Stimulated activated naive CD4-positive, alpha-beta T cell treated with Interleukin-2 at 50 U/mL for 16 hours (primary cell): ENCODE data around the gene HAL.
"Not testable (repeated sequence)": the region's sequence is repeated elsewhere in the genome, so short reads cannot be mapped to it uniquely, and the experiment has no call there.

ENCODE experiments used
- DNase-seq: peaks from one replicate; lab custom pipeline; 2025; lab: John Stamatoyannopoulos, UW

HAL gene

GRCh38 chr12:95975491-95975890, 20.7 kb downstream of the HAL start:
- DNase-seq, result no peak

- DNase-seq, result no peak
Measured at GRCh38 chr12:95974358-95974757, 21.8 kb downstream of the HAL start.

- no peak for DNase-seq
Measured at GRCh38 chr12:95972832-95973456, 23.2 kb downstream of the HAL start.

GRCh38 chr12:95970905-95971304, 25.2 kb downstream of the HAL start:
- DNase-seq, result no peak

- DNase-seq, result not testable (repeated sequence)
Measured at GRCh38 chr12:95969116-95969515, 27.0 kb downstream of the HAL start.

- no peak for DNase-seq
Measured at GRCh38 chr12:95967301-95967700, 28.8 kb downstream of the HAL start.

- DNase-seq, result no peak
Measured at GRCh38 chr12:95966287-95966870, 29.8 kb downstream of the HAL start.

- DNase-seq, result no peak
Measured at GRCh38 chr12:95963096-95963495, 33.0 kb downstream of the HAL start.

GRCh38 chr12:95962222-95962621, 33.9 kb downstream of the HAL start:
- DNase-seq, result no peak

GRCh38 chr12:95960241-95960640, 35.9 kb downstream of the HAL start:
- no peak for DNase-seq

- no peak for DNase-seq
Measured at GRCh38 chr12:95959107-95959506, 37.0 kb downstream of the HAL start.

GRCh38 chr12:95956557-95957145, 39.5 kb downstream of the HAL start:
- no peak for DNase-seq

GRCh38 chr12:95955549-95956159, 40.5 kb downstream of the HAL start:
- DNase-seq, result no peak

- DNase-seq, result no peak
Measured at GRCh38 chr12:95953000-95953399, 43.1 kb downstream of the HAL start.

- DNase-seq, result no peak
Measured at GRCh38 chr12:95951515-95951914, 44.6 kb downstream of the HAL start.

GRCh38 chr12:95949477-95950206, 46.5 kb downstream of the HAL start:
- DNase-seq, result no peak

GRCh38 chr12:95944108-95944704, 51.9 kb downstream of the HAL start:
- no peak for DNase-seq

GRCh38 chr12:95943330-95943842, 52.8 kb downstream of the HAL start, which contains the start of gene AMDHD1:
AMDHD1 (plus strand) TSS chr12:95943331; CDS start chr12:95943399, 68 bp downstream.
- peak; percentile 53 for DNase-seq

GRCh38 chr12:95942524-95943329, 53.4 kb downstream of the HAL start, which contains the start of gene CCDC38:
CCDC38 (minus strand) TSS chr12:95942614; CDS start chr12:95936509, 6,105 bp downstream.
- DNase-seq, result peak; percentile 83

- no peak for DNase-seq
Measured at GRCh38 chr12:95942101-95942523, 54.0 kb downstream of the HAL start.

- DNase-seq, result no peak
Measured at GRCh38 chr12:95940514-95940913, 55.6 kb downstream of the HAL start.
